ENCODE measurements around the gene LRRC4C. TPM values are rescaled to one million over a fixed set of nuclear protein-coding genes. Genes with fewer than 3 reads are reported as not detected.

The LRRC4C gene
- total RNA-seq, 1 donor from 2014 or later = not detected

- intact Hi-C loops (cut with micrococcal nuclease) = no loop called here
- H3K9me3 Mint-ChIP-seq = peaks cover 23% of the 10 kb centered on the region
- no peak overlapping the region for H3K27ac Mint-ChIP-seq
- no peak for DNase-seq (ENCODE audit: low spot score)
- no peak overlapping the region for H3K4me3 Mint-ChIP-seq
- H3K36me3 Mint-ChIP-seq (ENCODE audit: low read depth) = no peaks in the 10 kb centered on the region
- no peaks in the 10 kb centered on the region for H3K4me1 Mint-ChIP-seq (ENCODE audit: low read depth)
- H3K27me3 Mint-ChIP-seq (ENCODE audit: insufficient read depth) = no peaks in the 10 kb centered on the region
These were observed 661.5 kb downstream of the LRRC4C start for GRCh38 chr11:40797981-40798380.

DNA sequence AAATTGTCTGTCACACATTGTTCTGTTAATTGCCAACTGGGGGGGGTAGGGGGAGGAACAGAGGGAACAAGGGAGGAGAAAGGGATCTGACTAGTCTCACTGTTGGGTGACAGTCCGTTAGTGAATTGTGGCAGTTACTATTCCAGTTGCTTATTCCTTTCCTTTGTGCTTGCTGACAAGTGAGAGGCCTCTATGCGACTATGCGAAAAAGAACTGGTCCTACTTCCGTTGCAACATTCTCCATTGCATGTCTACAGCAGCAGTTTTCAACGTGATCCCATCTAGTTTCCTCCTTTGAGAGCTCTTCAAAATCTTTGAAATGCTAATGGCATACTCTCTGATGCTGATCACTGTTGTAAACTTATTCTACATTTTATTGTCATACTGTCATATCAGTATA lies 672.2 kb downstream of the LRRC4C start:
- no peaks in the 10 kb centered on the region for H3K4me1 Mint-ChIP-seq (ENCODE audit: low read depth)
- H3K27ac Mint-ChIP-seq = no peak overlapping the region
- no peak for DNase-seq (ENCODE audit: low spot score)
- intact Hi-C loops (cut with micrococcal nuclease) = no loop called here
- H3K9me3 Mint-ChIP-seq = peaks cover 40% of the 10 kb centered on the region
- H3K27me3 Mint-ChIP-seq (ENCODE audit: insufficient read depth) = no peaks in the 10 kb centered on the region
- peaks cover 1% of the 10 kb centered on the region for H3K36me3 Mint-ChIP-seq (ENCODE audit: low read depth)
- no peak overlapping the region for H3K4me3 Mint-ChIP-seq

DNA sequence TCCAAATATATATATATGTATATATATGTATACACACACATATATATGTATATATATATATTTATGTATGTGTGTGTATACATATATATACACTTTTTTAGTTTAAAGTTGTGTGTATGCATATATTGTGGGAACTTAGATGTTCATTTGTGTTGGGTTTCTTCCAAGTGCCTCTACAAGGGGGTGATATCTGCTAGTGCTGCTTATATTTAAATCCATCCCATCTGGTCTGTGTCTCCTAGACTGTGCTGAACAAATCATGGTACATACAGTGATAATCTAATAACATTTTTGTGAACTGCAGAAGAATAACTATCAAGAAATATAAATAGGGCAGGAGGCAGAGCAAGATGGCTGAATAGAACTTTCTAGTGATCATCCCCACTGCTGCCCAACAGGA lies 696.4 kb downstream of the LRRC4C start:
- intact Hi-C loops (cut with micrococcal nuclease) = no loop called here
- Mint-ChIP-seq H3K4me3 (no peak overlapping the region), H3K9me3 (peaks cover 12% of the 10 kb centered on the region), H3K36me3 (ENCODE audit: low read depth) (no peaks in the 10 kb centered on the region), H3K27ac (no peak overlapping the region), H3K4me1 (ENCODE audit: low read depth) (no peaks in the 10 kb centered on the region), H3K27me3 (ENCODE audit: insufficient read depth) (no peaks in the 10 kb centered on the region)
- DNase-seq (ENCODE audit: low spot score) = no peak

DNA sequence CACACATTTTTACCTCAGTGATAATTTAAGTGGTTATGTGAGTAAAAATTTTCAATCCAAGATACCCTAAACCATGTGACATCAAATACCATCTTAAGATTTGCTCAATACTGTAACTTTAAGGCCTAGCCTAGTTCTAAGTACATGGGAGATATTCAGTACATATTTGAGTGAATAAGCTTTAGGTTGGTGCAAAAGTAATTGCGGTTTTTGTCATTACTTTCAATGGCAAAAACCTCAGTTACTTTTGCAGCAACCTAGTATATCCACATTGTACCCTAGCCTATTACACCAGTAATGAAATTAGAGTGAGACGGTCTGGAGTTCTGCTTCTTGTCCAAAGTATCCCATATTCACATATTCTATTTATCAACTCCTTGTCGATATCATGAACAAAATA lies 700.1 kb downstream of the LRRC4C start:
- Mint-ChIP-seq H3K36me3 (ENCODE audit: low read depth) (no peaks in the 10 kb centered on the region), H3K9me3 (peaks cover 7% of the 10 kb centered on the region), H3K4me1 (ENCODE audit: low read depth) (no peaks in the 10 kb centered on the region), H3K27me3 (ENCODE audit: insufficient read depth) (no peaks in the 10 kb centered on the region), H3K4me3 (no peak overlapping the region), H3K27ac (no peak overlapping the region)
- intact Hi-C loops (cut with micrococcal nuclease) = no loop called here
- no peak for DNase-seq (ENCODE audit: low spot score)

DNA sequence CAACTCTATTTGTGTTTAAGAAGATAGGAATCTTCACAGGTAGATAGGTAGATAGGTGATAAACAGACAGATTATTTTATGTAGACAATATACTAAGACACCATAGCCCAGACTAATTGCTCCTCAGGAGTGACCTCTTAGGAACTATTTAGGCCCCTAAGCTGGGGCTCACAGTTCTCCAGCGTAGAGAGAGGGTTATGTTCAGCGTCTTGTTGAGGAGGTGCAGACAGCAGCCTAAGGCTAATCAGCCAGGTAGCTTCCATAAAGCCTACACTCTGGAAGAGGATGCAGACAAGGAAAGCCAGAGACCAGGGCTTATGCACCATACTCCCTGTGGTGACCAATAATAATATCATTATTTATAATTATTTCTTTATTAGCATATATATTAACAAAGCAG lies 705.2 kb downstream of the LRRC4C start:
- Mint-ChIP-seq H3K9me3 (peaks cover 22% of the 10 kb centered on the region), H3K4me3 (no peak overlapping the region), H3K36me3 (ENCODE audit: low read depth) (no peaks in the 10 kb centered on the region), H3K27me3 (ENCODE audit: insufficient read depth) (no peaks in the 10 kb centered on the region), H3K4me1 (ENCODE audit: low read depth) (no peaks in the 10 kb centered on the region), H3K27ac (no peak overlapping the region)
- intact Hi-C loops (cut with micrococcal nuclease) = no loop called here
- DNase-seq (ENCODE audit: low spot score) = no peak

GRCh38 chr11:40746282-40746681 lies 713.2 kb downstream of the LRRC4C start:
- H3K4me3 Mint-ChIP-seq = no peak overlapping the region
- H3K4me1 Mint-ChIP-seq (ENCODE audit: low read depth) = no peaks in the 10 kb centered on the region
- peaks cover 35% of the 10 kb centered on the region for H3K9me3 Mint-ChIP-seq
- no peak for DNase-seq (ENCODE audit: low spot score)
- no peaks in the 10 kb centered on the region for H3K27me3 Mint-ChIP-seq (ENCODE audit: insufficient read depth)
- H3K36me3 Mint-ChIP-seq (ENCODE audit: low read depth) = no peaks in the 10 kb centered on the region
- no peak overlapping the region for H3K27ac Mint-ChIP-seq
- intact Hi-C loops (cut with micrococcal nuclease) = no loop called here

- no peak overlapping the region for H3K4me3 Mint-ChIP-seq
- no peaks in the 10 kb centered on the region for H3K36me3 Mint-ChIP-seq (ENCODE audit: low read depth)
- H3K27me3 Mint-ChIP-seq (ENCODE audit: insufficient read depth) = no peaks in the 10 kb centered on the region
- H3K4me1 Mint-ChIP-seq (ENCODE audit: low read depth) = no peaks in the 10 kb centered on the region
- intact Hi-C loops (cut with micrococcal nuclease) = no loop called here
- no peak for DNase-seq (ENCODE audit: low spot score)
- no peak overlapping the region for H3K27ac Mint-ChIP-seq
- peaks cover 32% of the 10 kb centered on the region for H3K9me3 Mint-ChIP-seq
These were observed 727.3 kb downstream of the LRRC4C start for GRCh38 chr11:40732132-40732531.

GRCh38 chr11:40722179-40722795 lies 737.2 kb downstream of the LRRC4C start:
- DNase-seq (ENCODE audit: low spot score) = no peak
- intact Hi-C loops (cut with micrococcal nuclease) = no loop called here
- Mint-ChIP-seq H3K27ac (no peak overlapping the region), H3K9me3 (peaks cover 18% of the 10 kb centered on the region), H3K4me3 (no peak overlapping the region), H3K27me3 (ENCODE audit: insufficient read depth) (no peaks in the 10 kb centered on the region), H3K36me3 (ENCODE audit: low read depth) (no peaks in the 10 kb centered on the region), H3K4me1 (ENCODE audit: low read depth) (no peaks in the 10 kb centered on the region)

- DNase-seq (ENCODE audit: low spot score) = no peak
- H3K36me3 Mint-ChIP-seq (ENCODE audit: low read depth) = no peaks in the 10 kb centered on the region
These were observed 742.9 kb downstream of the LRRC4C start for GRCh38 chr11:40716344-40717130.

DNA sequence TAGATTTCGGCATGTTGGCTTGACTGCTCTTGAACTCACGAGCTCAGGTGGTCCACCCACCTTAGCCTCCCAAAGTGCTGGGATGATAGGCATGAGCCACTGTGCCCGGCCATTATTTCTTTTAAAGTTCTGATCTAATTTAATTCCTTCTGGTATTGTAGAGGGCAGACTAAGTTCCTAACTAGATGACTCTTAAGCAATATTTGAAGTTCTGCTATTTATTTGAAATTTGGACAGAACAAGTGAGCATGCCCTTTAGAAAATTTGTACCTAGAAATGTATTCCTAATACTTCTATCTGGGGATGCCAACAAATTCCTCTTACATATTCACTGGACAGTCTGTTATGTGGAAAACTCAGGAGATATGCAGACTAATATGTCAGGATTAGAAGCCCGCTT lies 746.4 kb downstream of the LRRC4C start:
- no peak for DNase-seq (ENCODE audit: low spot score)
- Mint-ChIP-seq H3K36me3 (ENCODE audit: low read depth) (no peaks in the 10 kb centered on the region), H3K27me3 (ENCODE audit: insufficient read depth) (no peaks in the 10 kb centered on the region), H3K27ac (no peak overlapping the region), H3K4me3 (no peak overlapping the region), H3K4me1 (ENCODE audit: low read depth) (no peaks in the 10 kb centered on the region), H3K9me3 (peaks cover 14% of the 10 kb centered on the region)
- intact Hi-C loops (cut with micrococcal nuclease) = no loop called here

More at GRCh38 chr11:40716344-40717130, 742.9 kb downstream of the LRRC4C start:
- peaks cover 7% of the 10 kb centered on the region for H3K9me3 Mint-ChIP-seq
- intact Hi-C loops (cut with micrococcal nuclease) = no loop called here
- H3K27me3 Mint-ChIP-seq (ENCODE audit: insufficient read depth) = no peaks in the 10 kb centered on the region
- no peaks in the 10 kb centered on the region for H3K4me1 Mint-ChIP-seq (ENCODE audit: low read depth)
- no peak overlapping the region for H3K27ac Mint-ChIP-seq
- no peak overlapping the region for H3K4me3 Mint-ChIP-seq

- H3K4me3 Mint-ChIP-seq = no peak overlapping the region
- DNase-seq (ENCODE audit: low spot score) = no peak
- no peaks in the 10 kb centered on the region for H3K27me3 Mint-ChIP-seq (ENCODE audit: insufficient read depth)
- peaks cover 14% of the 10 kb centered on the region for H3K9me3 Mint-ChIP-seq
- intact Hi-C loops (cut with micrococcal nuclease) = no loop called here
- H3K27ac Mint-ChIP-seq = no peak overlapping the region
- H3K4me1 Mint-ChIP-seq (ENCODE audit: low read depth) = no peaks in the 10 kb centered on the region
- no peaks in the 10 kb centered on the region for H3K36me3 Mint-ChIP-seq (ENCODE audit: low read depth)
These were observed 758.4 kb downstream of the LRRC4C start for GRCh38 chr11:40701027-40701426.

GRCh38 chr11:40689823-40690222 lies 769.6 kb downstream of the LRRC4C start:
- H3K9me3 Mint-ChIP-seq = peaks cover 19% of the 10 kb centered on the region
- no peak overlapping the region for H3K4me3 Mint-ChIP-seq
- H3K27ac Mint-ChIP-seq = no peak overlapping the region
- no peaks in the 10 kb centered on the region for H3K36me3 Mint-ChIP-seq (ENCODE audit: low read depth)
- no peaks in the 10 kb centered on the region for H3K27me3 Mint-ChIP-seq (ENCODE audit: insufficient read depth)
- intact Hi-C loops (cut with micrococcal nuclease) = no loop called here
- no peak for DNase-seq (ENCODE audit: low spot score)
- no peaks in the 10 kb centered on the region for H3K4me1 Mint-ChIP-seq (ENCODE audit: low read depth)

- Mint-ChIP-seq H3K9me3 (peaks cover 13% of the 10 kb centered on the region), H3K4me3 (no peak overlapping the region), H3K36me3 (ENCODE audit: low read depth) (no peaks in the 10 kb centered on the region), H3K4me1 (ENCODE audit: low read depth) (no peaks in the 10 kb centered on the region), H3K27me3 (ENCODE audit: insufficient read depth) (no peaks in the 10 kb centered on the region), H3K27ac (no peak overlapping the region)
- no peak for DNase-seq (ENCODE audit: low spot score)
- intact Hi-C loops (cut with micrococcal nuclease) = no loop called here
These were observed 771.1 kb downstream of the LRRC4C start for GRCh38 chr11:40688369-40688768.
